ENCODE measurements around the gene CALR3.
"Not testable (repeated sequence)": the region's sequence is repeated elsewhere in the genome, so short reads cannot be mapped to it uniquely, and the experiment has no call there.

The CALR3 gene

GRCh38 chr19:16495982-16496612, at the start of gene CALR3, which contains the start of gene C19orf44:
Gene CALR3, minus strand, starts transcription at chr19:16496167. Its CDS starts 38 bp downstream, at chr19:16496129.
Gene C19orf44, plus strand, starts transcription at chr19:16496394. Its CDS starts 4,399 bp downstream, at chr19:16500793.
- peak; percentile 98 for DNase-seq

GRCh38 chr19:16544473-16545231, 48.7 kb upstream of the CALR3 start:
- no peak for DNase-seq

- DNase-seq, result not testable (repeated sequence)
These were observed 47.8 kb upstream of the CALR3 start for GRCh38 chr19:16543734-16544133.

- DNase-seq, result no peak
These were observed 47.0 kb upstream of the CALR3 start for GRCh38 chr19:16542910-16543472.

GRCh38 chr19:16542045-16542909, 46.3 kb upstream of the CALR3 start, which contains the start of gene CHERP:
Gene CHERP, minus strand, starts transcription at chr19:16542437. Its CDS starts 59 bp downstream, at chr19:16542378.
- peak; percentile 87 for DNase-seq

- peak; percentile 3 for DNase-seq
These were observed 45.6 kb upstream of the CALR3 start for GRCh38 chr19:16541526-16542044.

GRCh38 chr19:16540948-16541347, 45.0 kb upstream of the CALR3 start:
- no peak for DNase-seq

GRCh38 chr19:16537111-16537510, 41.1 kb upstream of the CALR3 start:
- no peak for DNase-seq

GRCh38 chr19:16536130-16536529, 40.2 kb upstream of the CALR3 start:
- no peak for DNase-seq

- no peak for DNase-seq
These were observed 39.4 kb upstream of the CALR3 start for GRCh38 chr19:16535381-16535780.

GRCh38 chr19:16532440-16533234, 36.7 kb upstream of the CALR3 start:
- DNase-seq, result no peak

GRCh38 chr19:16531380-16531669, 35.4 kb upstream of the CALR3 start:
- no peak for DNase-seq

GRCh38 chr19:16530540-16531379, 34.8 kb upstream of the CALR3 start:
- no peak for DNase-seq

- no peak for DNase-seq
These were observed 33.6 kb upstream of the CALR3 start for GRCh38 chr19:16529466-16530144.

GRCh38 chr19:16527971-16528521, 32.1 kb upstream of the CALR3 start:
- no peak for DNase-seq

GRCh38 chr19:16527334-16527935, 31.5 kb upstream of the CALR3 start:
- DNase-seq, result no peak

GRCh38 chr19:16525751-16526481, 29.9 kb upstream of the CALR3 start:
- DNase-seq, result no peak

- no peak for DNase-seq
These were observed 29.2 kb upstream of the CALR3 start for GRCh38 chr19:16524991-16525734.
